Activated CD8-positive, alpha-beta memory T cell treated with anti-CD3 and anti-CD28 coated beads for 4 hours (primary cell): ENCODE results near the gene CFAP221.

Experiments used
- DNase-seq, 2 donors: peaks; one replicate each; pipeline ENCODE4 v3.0.0-alpha.2; 2020; ENCODE audit warnings: low read depth in 2 of 2

CFAP221 gene

GRCh38 chr2:119680457-119681202 lies 136.4 kb downstream of the CFAP221 start:
- DNase-seq, result no peak

DNA sequence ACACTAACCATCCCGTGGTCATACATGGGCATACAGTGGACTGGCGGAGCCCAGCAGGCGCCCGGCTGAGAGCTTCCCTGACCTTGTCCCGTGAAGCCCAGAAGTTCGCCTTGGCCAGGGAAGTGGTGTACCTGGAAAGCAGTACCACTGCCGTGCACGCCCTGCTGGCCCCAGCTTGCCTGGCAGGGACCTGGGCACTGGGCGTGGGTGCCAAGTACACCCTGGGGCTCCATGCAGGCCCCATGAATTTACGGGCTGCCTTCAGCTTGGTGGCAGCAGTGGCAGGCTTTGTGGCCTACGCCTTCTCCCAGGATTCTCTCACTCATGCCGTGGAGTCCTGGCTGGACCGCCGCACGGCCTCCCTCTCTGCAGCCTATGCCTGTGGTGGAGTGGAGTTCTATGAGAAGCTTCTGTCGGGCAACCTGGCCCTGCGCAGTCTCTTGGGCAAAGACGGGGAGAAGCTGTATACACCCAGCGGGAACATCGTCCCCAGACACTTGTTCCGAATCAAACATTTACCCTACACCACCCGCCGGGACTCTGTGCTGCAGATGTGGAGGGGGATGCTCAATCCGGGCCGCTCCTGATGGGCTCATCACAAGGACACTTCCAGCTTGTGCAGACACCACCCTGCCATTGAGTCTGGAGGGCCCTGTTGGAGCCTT lies 137.1 kb downstream of the CFAP221 start:
- DNase-seq, result no peak

DNA sequence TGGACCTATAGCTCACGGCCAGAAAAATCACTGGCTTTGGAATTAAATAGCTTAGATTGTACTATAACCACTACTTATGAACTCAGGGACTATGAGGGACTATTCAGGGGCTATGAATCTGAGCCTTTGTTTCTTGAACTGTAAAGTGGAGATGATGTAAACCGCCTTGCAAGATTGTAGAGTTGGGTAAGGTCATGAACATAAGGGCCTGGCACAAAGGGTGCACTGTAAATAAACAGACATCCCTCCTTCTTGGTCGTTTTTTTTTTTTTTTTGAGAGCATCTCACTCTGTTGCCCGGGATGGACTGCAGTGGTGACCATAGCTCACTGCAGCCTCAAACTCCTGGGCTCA lies 137.6 kb downstream of the CFAP221 start:
- DNase-seq, result no peak

DNA sequence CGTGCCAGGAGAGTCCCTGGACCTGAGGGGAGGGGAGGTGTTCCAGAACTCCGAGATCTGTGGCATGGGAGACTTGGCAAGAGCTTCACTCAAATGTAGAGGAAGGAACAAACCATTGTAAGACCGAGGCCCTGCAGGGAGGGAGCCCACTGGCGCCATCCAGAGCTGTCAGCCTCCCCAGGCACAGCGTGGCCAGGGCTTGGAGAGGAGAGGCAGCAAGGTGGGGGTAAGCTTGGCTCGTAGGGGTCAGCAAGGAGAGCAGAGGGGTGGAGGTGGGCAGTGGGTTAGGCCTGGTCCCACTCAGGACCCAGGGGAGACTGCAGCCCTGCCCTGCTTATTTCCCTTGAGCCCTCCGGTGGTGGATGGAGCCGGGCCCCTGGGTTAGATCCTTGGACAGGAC lies 138.3 kb downstream of the CFAP221 start:
- DNase-seq, result no peak

GRCh38 chr2:119683074-119683712 lies 138.9 kb downstream of the CFAP221 start:
- DNase-seq, result no peak

- no peak for DNase-seq
Measured at GRCh38 chr2:119683713-119684443, 139.6 kb downstream of the CFAP221 start.

DNA sequence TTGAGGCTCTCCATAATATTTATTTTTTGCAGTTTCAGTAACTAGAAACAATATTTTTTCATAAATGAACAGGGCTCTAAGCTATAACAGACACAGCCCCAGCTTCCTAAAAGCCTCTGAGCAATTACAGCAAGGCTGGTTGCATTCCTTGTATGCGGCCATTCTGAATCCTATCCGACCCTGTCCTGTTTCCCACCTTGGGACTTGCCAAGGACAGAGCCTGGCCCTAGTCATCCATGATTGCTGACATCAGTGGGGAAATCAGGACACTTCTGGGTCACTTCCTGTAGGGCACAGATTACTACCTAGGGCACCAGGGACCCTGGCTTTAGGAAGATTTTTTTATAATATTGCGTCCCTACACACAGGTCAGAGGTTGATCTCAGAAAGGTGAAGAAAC lies 140.3 kb downstream of the CFAP221 start:
- DNase-seq, result no peak

DNA sequence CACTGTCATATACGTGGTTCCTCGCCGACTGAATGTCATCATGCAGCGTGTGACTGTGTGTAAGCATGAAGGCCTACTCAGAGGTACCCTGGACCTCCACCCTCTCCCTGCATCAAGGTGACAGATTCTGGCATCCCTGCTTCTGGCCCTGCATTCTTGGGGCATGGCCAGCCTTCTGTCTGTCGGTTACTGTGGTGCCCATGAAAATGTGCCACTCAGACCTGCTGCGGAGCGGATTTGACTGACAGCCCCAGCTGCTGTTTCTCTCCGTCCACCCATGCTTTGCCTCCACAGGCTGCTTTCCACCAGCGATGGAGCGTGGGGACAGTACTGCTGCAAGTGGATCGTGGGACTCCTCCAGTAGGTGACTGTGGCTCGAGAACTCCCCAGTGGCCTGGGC lies 144.4 kb downstream of the CFAP221 start:
- DNase-seq, result no peak

DNA sequence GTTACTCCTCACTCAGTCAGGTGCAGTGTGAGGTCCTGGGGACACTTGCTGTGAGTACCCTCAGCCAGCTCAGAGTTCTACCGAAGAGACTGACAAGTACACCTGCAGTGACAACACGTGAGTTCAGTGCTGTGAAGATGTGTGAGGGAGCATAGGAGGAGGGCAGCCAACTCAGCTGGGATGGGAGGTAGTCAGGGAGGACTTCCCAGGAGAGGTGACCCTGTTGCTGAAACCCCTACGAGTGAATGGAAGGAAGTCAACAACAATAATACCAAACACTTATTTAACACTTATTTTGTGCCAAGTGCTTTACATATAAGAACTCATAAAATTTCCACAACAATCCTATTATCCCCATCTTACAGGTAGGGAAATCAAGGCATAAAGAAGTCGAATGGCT lies 145.0 kb downstream of the CFAP221 start:
- no peak for DNase-seq

- no peak for DNase-seq
Measured at GRCh38 chr2:119691189-119691588, 146.9 kb downstream of the CFAP221 start.

GRCh38 chr2:119691651-119692245 lies 147.5 kb downstream of the CFAP221 start:
- DNase-seq, result no peak

- no peak for DNase-seq
Measured at GRCh38 chr2:119692310-119692709, 148.1 kb downstream of the CFAP221 start.

- DNase-seq, result no peak
Measured at GRCh38 chr2:119692954-119693353, 148.7 kb downstream of the CFAP221 start.

DNA sequence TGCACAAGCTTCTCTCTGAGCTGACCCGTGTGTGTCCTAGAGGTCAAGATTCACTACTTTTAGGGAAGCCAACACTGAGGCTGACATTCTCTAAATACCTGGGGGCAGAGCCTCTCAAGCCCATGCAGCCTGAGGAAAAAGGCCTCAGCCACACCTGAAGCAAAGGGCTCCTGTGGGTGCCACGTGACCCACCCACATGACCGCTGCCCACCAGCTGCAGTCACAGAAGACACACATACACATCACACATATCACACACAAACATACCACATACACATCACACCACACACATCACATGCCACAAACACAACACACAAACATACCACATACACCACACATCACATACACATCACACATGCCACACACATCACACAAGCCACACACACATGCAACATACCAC lies 149.3 kb downstream of the CFAP221 start:
- no peak for DNase-seq

GRCh38 chr2:119693967-119694366 lies 149.7 kb downstream of the CFAP221 start:
- DNase-seq, result no peak

DNA sequence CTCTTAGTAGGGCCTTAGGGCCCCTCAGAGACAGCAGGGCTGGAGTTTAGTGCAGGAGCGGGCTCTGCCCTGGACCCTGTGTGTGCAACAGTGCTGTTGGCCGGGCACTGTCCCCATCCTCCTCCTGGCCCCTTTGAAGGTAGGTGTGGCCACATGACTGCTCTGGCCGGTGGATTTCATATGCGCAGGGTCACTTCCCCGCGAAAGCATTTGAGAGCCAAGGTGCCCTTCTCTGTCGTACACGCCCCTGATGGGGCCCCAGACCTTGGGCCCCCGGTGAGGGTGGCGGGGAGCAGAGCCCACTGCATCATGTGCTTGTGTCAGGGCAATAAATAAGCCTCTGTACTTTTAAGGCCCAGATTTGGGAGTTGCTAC lies 150.2 kb downstream of the CFAP221 start:
- no peak for DNase-seq

- no peak for DNase-seq
Measured at GRCh38 chr2:119694845-119695521, 150.7 kb downstream of the CFAP221 start.

GRCh38 chr2:119696005-119696404 lies 151.8 kb downstream of the CFAP221 start:
- DNase-seq, result no peak

- no peak for DNase-seq
Measured at GRCh38 chr2:119696494-119697030, 152.3 kb downstream of the CFAP221 start.

DNA sequence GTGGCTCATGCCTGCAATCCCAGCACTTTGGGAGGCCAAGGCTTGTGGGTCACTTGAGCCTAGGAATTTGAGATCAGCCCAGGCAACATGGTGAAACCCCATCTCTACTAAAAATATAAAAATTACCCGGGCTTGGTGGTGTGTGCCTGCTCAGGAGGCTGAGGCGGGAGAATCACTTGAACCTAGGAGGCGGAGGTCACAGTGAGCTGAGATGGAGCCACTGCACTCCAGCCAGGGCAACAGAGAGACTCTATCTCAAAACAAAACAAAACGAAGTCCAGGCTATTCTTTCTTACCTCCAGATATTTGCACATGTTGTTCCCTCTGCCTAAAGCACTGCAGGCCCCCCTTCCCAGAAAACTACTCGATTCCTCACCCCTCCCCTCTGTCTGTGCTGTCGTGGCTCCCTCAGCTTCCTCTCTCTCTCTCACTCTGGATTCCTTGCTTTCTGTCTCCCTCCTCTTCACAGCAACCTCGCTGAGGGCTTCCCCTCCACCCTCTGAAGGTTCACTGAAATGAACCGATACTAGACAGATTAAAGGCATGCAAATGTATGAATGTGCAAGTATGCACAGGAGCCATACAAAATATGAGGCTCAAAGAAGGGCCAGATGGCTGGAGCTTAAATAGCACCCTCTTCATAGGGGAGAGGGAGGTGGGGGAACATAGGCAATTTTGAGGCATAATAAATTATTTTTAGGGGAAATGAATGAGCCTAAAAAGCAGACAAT lies 153.2 kb downstream of the CFAP221 start:
- no peak for DNase-seq

DNA sequence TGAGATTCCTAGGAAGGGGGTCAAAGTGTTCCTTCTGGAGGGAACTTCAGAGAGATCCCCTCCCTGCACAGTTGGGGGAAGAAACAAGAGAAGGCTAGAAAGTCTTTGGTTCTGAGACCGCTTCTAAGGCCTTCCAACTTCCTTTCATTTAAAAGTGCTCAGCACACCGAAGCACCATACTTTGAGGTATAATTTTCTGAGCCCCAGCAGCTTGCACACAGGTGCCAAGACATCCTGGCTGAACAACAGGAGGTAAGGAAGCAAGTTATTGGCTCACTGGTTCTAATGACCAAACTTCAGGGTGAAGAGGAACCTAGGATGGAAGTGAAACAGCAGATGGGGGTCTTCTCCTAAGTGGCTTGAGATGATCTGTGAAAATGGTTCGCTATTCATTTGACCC lies 154.0 kb downstream of the CFAP221 start:
- DNase-seq, result no peak
